Subcutaneous adipose tissue (tissue), 4 donors: ENCODE measurements around the gene GLRX5. TPM values are rescaled to one million over a fixed set of nuclear protein-coding genes. Genes with fewer than 3 reads are reported as not detected.

Source experiments
- CTCF ChIP-seq: fragments of 450-650 bp; IDR thresholded peaks from one replicate; pipeline ENCODE4 v1.5.1; 2016; ENCODE audit warnings: low read depth, mild to moderate bottlenecking, control low read depth, antibody characterized with exemption, moderate library complexity
- total RNA-seq, 4 donors: library from RNA; depleted of rRNA; stranded (reverse); fragments of >200 nt; gene quantifications; one replicate each; pipeline ENCODE4 v1.1.0, GENCODE V29; 2016

Gene GLRX5
- total RNA-seq, 4 donors from 2014 or later = 17.7 to 48.8 (median 20.5) TPM

DNA sequence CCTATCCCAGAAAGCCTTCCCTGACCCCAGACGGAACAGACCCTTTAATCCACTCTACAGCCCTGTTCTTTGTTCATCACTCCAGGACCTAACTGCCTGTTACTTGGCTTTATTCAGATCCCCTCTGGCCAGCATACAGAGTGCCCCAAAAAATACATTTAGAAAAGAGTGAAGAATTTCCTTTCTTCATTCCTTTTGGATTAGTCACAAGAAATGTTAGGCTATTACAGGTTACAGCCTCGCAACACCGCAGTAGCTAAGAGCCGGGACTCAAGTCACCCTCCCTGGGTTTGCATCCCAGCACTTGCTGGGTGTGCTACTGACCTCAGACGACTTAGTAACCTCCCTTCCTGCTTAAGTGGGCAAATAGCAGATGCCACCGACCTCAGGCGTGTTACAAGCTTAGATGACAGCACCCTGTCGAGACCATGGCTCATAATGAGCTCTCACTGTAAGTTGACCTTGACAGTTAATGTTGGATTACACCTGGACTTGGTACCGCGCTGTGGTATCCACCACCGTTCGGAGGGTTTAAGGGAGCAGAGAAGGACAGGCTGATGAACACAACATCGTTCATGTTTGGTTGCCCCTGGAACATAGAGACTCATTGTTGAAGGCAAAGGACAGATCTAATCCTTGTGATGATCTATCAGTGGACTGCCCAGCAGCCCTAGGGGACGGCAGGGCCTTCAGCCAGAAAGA, 12.9 kb downstream of the GLRX5 start:
- TF ChIP-seq CTCF = no peak

DNA sequence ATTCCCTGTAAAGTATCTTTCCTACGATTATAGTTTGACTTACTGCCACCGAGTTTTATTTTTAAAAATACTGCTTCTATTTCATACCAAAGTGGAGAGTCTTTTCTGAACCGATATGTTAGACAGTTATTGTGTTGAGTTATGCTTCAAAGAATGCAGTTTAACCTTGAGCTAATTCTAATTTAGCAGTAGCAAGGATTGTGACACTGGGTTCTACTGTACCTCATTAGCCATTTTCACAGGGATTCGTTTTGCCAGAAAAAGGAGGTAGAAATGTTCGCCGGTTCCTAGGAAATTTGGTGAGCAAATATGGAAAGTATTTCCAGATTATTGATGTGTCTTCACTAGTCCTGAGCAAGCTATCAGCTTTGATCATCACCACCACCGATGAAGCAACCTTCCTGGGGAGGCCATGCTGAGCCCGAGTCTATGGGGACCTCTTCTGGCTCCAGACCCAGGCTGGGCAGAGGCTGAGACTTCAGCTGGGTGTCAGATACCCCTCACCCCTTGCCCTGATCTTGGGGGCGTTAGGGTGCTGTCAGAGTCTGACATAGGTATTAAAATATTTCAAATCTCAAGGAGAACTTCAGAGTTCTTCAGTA, 13.6 kb downstream of the GLRX5 start:
- no peak for TF ChIP-seq CTCF

- TF ChIP-seq CTCF = no peak
Measured at GRCh38 chr14:95549656-95550585, 15.1 kb downstream of the GLRX5 start.

DNA sequence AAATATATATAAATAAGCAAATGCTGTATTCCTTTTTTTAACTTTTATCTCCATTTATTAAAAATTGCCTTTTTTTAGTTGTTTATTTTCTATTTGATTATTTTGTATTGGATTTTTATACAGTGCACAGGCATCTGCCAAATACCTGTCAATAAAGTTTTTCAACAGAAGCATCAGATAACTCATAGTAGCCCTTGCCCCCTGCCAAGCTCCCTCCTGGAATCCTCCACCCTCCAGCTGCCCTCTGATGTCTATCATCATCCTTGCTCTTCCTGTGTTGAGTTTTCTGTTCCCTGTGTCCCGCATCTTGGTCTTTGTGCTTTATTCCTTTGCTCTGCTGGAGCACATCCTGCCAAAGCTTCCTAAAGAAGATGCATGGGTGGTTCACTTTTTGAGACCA, 16.6 kb downstream of the GLRX5 start:
- TF ChIP-seq CTCF = no peak

DNA sequence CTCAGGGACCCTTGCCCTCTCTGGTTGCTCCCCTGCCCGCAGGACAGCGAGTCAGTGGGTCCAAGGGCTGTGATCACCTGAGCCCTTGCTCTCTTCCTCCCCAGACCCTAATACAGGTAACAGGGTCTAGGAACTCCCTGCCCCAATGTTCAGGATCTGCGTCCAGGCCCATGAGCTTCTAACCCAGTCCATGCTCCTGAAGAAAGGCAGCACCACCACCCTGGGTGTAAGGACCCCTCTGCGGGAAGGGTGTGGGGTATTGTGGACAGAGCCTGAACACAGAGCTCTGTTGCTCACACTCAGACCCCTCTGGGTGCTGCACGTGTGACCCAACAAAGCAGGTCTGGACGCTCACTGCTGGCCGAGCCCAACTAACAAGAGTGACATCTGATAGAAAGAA, 18.3 kb downstream of the GLRX5 start:
- no peak for TF ChIP-seq CTCF

DNA sequence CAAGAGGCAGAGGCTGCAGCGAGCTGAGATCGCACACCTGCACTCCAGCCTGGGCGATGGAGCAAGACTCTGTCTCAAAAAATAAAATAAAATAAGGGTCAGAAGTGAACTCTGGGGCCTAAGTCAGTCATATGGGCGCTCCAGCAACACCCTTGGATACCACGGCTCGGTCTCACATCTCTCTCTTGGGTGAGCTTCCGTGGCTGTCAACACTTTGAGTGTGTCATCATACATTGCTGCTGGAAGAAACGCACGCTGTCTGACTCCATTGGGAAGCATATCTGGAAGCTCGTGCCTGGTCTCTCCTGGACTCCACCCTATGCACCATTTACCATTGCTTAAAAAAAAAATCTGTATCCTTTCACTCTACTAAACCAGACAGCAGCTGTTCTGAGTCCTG, 20.2 kb downstream of the GLRX5 start:
- no peak for TF ChIP-seq CTCF

DNA sequence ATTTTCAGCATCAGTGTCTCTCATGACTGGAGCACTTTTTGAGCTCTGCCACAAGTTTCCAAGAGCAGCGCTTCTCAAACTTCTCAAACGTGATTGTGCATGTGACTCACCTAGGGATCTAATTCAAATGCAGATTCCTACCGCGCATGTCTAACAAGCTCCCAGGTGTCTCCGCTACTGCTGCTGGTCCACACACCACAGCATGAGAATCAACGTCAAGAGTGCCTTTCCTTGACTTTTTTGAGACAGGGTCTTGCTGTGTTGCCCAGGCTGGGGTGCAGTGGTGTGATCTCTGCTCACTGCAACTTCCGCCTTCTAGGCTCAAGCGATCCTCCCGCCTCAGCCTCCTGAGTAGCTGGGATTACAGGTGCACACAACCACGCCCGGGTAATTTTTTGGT, 22.4 kb downstream of the GLRX5 start:
- no peak for TF ChIP-seq CTCF
